Measurements from ENCODE around the gene UNC13B. TPM values are rescaled to one million over a fixed set of nuclear protein-coding genes. Genes with fewer than 3 reads are reported as not detected.

UNC13B gene
- total RNA-seq, 1 experiment from 2014 or later, result 49.3 TPM

- TF ChIP-seq E2F1 (CRISPR knock-in tag; IDR thresholded peaks at IDR 0.05), result no peak
- no peak for TF ChIP-seq CREM (CRISPR knock-in tag; IDR thresholded peaks at IDR 0.05)
- no peak for TF ChIP-seq STAT6 (CRISPR knock-in tag; conservative IDR thresholded peaks at IDR 0.05; ENCODE audit: low read depth)
- TF ChIP-seq CREB1 (CRISPR knock-in tag; IDR thresholded peaks at IDR 0.05), result no peak
- TF ChIP-seq, protein P1, sequence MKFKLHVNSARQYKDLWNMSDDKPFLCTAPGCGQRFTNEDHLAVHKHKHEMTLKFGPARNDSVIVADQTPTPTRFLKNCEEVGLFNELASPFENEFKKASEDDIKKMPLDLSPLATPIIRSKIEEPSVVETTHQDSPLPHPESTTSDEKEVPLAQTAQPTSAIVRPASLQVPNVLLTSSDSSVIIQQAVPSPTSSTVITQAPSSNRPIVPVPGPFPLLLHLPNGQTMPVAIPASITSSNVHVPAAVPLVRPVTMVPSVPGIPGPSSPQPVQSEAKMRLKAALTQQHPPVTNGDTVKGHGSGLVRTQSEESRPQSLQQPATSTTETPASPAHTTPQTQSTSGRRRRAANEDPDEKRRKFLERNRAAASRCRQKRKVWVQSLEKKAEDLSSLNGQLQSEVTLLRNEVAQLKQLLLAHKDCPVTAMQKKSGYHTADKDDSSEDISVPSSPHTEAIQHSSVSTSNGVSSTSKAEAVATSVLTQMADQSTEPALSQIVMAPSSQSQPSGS (CRISPR knock-in tag; IDR thresholded peaks at IDR 0.05; ENCODE audit: borderline replicate concordance, low read depth), result no peak
- TF ChIP-seq SP1 (CRISPR knock-in tag; conservative IDR thresholded peaks at IDR 0.05), result no peak
- TF ChIP-seq, protein P2, sequence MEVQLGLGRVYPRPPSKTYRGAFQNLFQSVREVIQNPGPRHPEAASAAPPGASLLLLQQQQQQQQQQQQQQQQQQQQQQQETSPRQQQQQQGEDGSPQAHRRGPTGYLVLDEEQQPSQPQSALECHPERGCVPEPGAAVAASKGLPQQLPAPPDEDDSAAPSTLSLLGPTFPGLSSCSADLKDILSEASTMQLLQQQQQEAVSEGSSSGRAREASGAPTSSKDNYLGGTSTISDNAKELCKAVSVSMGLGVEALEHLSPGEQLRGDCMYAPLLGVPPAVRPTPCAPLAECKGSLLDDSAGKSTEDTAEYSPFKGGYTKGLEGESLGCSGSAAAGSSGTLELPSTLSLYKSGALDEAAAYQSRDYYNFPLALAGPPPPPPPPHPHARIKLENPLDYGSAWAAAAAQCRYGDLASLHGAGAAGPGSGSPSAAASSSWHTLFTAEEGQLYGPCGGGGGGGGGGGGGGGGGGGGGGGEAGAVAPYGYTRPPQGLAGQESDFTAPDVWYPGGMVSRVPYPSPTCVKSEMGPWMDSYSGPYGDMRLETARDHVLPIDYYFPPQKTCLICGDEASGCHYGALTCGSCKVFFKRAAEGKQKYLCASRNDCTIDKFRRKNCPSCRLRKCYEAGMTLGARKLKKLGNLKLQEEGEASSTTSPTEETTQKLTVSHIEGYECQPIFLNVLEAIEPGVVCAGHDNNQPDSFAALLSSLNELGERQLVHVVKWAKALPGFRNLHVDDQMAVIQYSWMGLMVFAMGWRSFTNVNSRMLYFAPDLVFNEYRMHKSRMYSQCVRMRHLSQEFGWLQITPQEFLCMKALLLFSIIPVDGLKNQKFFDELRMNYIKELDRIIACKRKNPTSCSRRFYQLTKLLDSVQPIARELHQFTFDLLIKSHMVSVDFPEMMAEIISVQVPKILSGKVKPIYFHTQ (CRISPR knock-in tag; IDR thresholded peaks at IDR 0.05), result no peak
- no peak for TF ChIP-seq ELF4 (CRISPR knock-in tag; IDR thresholded peaks at IDR 0.05; ENCODE audit: low read depth)
- no peak for TF ChIP-seq ESRRA (CRISPR knock-in tag; IDR thresholded peaks at IDR 0.05; ENCODE audit: borderline replicate concordance)
- TF ChIP-seq E2F5 (CRISPR knock-in tag; IDR thresholded peaks at IDR 0.05), result no peak
- POLR2A ChIA-PET, result no interaction called here
- no peaks in the 10 kb centered on the region for H3K4me1 Mint-ChIP-seq
- CTCF ChIA-PET, result interaction anchor here (1.2 kb wide), 1 partner anchor 233 kb away, joined by 3 read pairs; no protein-coding TSS in a partner anchor
- H3K36me3 Mint-ChIP-seq, result no peaks in the 10 kb centered on the region
- H3K27me3 Mint-ChIP-seq (ENCODE audit: low read depth), result no peaks in the 10 kb centered on the region
- DNase-seq (ENCODE audit: low spot score) (no peak), ATAC-seq (no peak)
- H3K27ac Mint-ChIP-seq, result no peak overlapping the region
- no peak overlapping the region for H3K4me3 Mint-ChIP-seq
- H3K9me3 Mint-ChIP-seq, result no peaks in the 10 kb centered on the region
These were observed 188.4 kb downstream of the UNC13B start for GRCh38 chr9:35350212-35350611.

- DNase-seq (ENCODE audit: low spot score) (no peak), ATAC-seq (no peak)
- ChIA-PET POLR2A (interaction anchor here (0.5 kb wide), 1 partner anchor 1283 kb away, joined by 8 read pairs; no protein-coding TSS in a partner anchor), CTCF (interaction anchor here (1.2 kb wide), 1 partner anchor 234 kb away, joined by 3 read pairs; no protein-coding TSS in a partner anchor)
- H3K27me3 Mint-ChIP-seq (ENCODE audit: low read depth), result no peaks in the 10 kb centered on the region
- H3K27ac Mint-ChIP-seq, result no peak overlapping the region
- no peaks in the 10 kb centered on the region for H3K4me1 Mint-ChIP-seq
- H3K9me3 Mint-ChIP-seq, result no peaks in the 10 kb centered on the region
- no peak for TF ChIP-seq CREM (CRISPR knock-in tag; IDR thresholded peaks at IDR 0.05)
- H3K36me3 Mint-ChIP-seq, result no peaks in the 10 kb centered on the region
- no peak overlapping the region for H3K4me3 Mint-ChIP-seq
These were observed 189.2 kb downstream of the UNC13B start for GRCh38 chr9:35350827-35351549.
